H1 (cell line): Measurements from ENCODE around the gene TSEN2. TPM values are rescaled to one million over a fixed set of nuclear protein-coding genes. Genes with fewer than 3 reads are reported as not detected.

Source experiments
- CREB1 ChIP-seq: IDR thresholded peaks from 2 replicates; pipeline ENCODE4 v1.6.1; 2012; ENCODE audit warnings: inconsistent platforms
- GABPA ChIP-seq: IDR thresholded peaks from 2 replicates; pipeline ENCODE4 v1.6.1; 2011; ENCODE audit warnings: mild to moderate bottlenecking, low read length, moderate library complexity, borderline replicate concordance; ENCODE audit not compliant: insufficient read depth
- SP1 ChIP-seq: IDR thresholded peaks from 2 replicates; pipeline ENCODE4 v1.6.1; 2011; ENCODE audit warnings: low read depth, low read length
- polyA plus RNA-seq, 7 experiments: library from polyadenylated mRNA; depleted of rRNA in 3 of 7; stranded (reverse) in 5 of 7; unstranded in 2 of 7; fragments of >200 nt in 5 of 7; fragments of 200-250 nt in 2 of 7; gene quantifications; 1 replicate in 5 of 7; 2 replicates in 1 of 7; 4 replicates in 1 of 7; pipeline versions ENCODE4 v1.2.1 to v1.2.3, GENCODE V29; 2011 to 2013; ENCODE audit warnings: missing spikeins in 2 of 7, mixed read lengths in 2 of 7
- total RNA-seq: library from RNA; stranded (reverse); fragmentation: NEBNext Ultra II Directional; extraction: Animal tissue kit (Norgen Biotek cat#: 25700); gene quantifications from 2 replicates; pipeline ENCODE4 v1.2.1, GENCODE V29; 2021

TSEN2 gene
- total and polyA plus RNA-seq, 2 of the 8 experiments (the other 6 are each of a cell fraction or from before 2014, with no cell fraction given) = 16.1 to 22.4 TPM

GRCh38 chr3:12509466-12509865, 25.2 kb downstream of the TSEN2 start (continued):
- TF ChIP-seq GABPA (no peak), CREB1 (no peak), SP1 (no peak)
- TF ChIP-seq, all 59 proteins: peak for 0
